Epithelial cell of esophagus (primary cell): ENCODE results near the gene GRIK3.

ENCODE experiments used
- DNase-seq: peaks from one replicate; pipeline ENCODE4 v3.0.0; 2010; ENCODE audit warnings: low read depth
- H3K4me3 ChIP-seq: 2 replicates; pipeline ENCODE4 v1.5.1; 2011; ENCODE audit warnings: mild to moderate bottlenecking, low read length, control low read depth
- TF ChIP-seq, protein P1 (sequence below): IDR thresholded peaks from 2 replicates; pipeline ENCODE4 v1.5.1; 2011; ENCODE audit warnings: low read depth, mild to moderate bottlenecking, low read length, control low read depth, inconsistent platforms; ENCODE audit not compliant: insufficient read depth; ENCODE audit errors: missing control alignments

Gene GRIK3

DNA sequence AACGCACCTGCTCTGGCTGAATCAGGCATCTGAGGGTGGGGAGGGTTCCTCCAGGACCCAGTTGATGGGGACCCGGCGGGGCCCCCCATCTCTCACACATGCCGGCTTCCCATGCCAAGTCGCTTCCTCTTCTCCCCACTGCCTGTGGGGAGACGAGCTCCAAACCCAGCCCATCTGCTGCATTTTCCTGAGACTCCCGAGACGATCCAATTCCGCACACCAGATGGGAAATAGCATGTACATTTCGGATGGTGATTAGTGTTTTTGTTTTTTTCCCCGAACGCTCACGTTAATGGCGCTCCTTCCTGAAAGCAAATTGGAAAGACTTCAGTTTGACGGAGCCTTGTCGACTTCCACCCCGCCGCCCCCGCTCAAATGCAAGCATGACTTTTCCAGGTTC is 13.2 kb upstream of the GRIK3 start:
- H3K4me3 ChIP-seq: no peak overlapping the region
- DNase-seq: no peak
- TF ChIP-seq, protein P1, sequence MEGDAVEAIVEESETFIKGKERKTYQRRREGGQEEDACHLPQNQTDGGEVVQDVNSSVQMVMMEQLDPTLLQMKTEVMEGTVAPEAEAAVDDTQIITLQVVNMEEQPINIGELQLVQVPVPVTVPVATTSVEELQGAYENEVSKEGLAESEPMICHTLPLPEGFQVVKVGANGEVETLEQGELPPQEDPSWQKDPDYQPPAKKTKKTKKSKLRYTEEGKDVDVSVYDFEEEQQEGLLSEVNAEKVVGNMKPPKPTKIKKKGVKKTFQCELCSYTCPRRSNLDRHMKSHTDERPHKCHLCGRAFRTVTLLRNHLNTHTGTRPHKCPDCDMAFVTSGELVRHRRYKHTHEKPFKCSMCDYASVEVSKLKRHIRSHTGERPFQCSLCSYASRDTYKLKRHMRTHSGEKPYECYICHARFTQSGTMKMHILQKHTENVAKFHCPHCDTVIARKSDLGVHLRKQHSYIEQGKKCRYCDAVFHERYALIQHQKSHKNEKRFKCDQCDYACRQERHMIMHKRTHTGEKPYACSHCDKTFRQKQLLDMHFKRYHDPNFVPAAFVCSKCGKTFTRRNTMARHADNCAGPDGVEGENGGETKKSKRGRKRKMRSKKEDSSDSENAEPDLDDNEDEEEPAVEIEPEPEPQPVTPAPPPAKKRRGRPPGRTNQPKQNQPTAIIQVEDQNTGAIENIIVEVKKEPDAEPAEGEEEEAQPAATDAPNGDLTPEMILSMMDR: no peak

DNA sequence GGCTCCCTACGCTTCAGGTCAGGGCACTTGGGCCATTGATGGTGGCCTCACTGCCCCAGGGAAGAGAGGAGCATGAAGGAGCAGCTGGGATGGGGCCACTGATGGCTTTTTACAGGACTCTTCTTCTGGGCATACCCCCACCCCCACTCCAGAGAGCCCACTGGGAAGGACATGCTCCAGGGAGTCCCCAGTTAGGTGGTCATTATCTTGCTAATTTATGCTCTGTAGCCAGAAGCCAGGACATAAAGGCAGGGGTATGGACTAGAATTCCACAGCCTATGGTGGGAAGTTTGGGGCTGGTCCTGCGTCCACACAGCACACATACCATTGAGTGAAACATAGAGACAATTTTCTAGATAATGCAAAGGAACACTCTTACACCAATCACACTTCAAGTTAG is 8.8 kb upstream of the GRIK3 start:
- no peak for DNase-seq
- H3K4me3 ChIP-seq: no peak overlapping the region
- TF ChIP-seq, protein P1: no peak

DNA sequence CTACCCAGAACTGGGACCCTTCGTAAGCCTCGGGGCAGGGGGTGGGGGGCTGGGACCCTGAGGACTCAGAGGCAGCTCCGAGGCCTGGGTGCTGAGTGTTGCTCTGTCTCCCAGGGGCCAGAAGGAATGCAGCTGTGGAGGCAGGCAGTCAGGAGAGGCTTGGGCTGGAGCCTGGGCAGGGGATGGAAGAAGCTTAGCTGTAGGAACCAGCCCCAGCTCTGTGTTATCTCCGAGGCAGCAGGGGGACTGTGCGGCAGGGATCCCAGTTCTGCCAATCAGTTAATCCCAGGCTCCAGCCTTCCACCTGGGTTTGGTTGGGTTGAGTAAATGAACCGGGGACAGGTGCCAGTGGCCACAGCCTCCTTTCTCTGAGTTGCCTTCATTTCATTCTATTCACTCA is 8.2 kb upstream of the GRIK3 start:
- TF ChIP-seq, protein P1: no peak
- H3K4me3 ChIP-seq: no peak overlapping the region
- DNase-seq: no peak

DNA sequence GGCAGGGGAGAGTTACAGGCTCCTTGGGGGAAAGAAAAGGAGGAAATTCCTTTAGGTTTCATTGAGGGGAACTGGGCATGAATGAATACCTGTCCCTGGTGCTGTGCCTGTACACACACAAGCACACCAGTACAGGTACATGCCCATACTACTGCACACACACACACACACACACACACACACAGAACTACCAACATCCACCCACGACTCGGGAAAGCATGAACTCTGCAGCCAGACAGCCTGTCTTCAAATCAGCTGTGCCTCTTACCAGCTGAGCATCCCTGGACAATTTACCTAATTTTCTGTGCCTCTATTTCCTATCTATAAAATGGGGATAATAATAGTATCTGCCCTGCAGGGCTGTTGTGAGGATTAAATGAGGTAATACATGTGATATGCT is 7.2 kb upstream of the GRIK3 start:
- no peak for DNase-seq
- TF ChIP-seq, protein P1: no peak

DNA sequence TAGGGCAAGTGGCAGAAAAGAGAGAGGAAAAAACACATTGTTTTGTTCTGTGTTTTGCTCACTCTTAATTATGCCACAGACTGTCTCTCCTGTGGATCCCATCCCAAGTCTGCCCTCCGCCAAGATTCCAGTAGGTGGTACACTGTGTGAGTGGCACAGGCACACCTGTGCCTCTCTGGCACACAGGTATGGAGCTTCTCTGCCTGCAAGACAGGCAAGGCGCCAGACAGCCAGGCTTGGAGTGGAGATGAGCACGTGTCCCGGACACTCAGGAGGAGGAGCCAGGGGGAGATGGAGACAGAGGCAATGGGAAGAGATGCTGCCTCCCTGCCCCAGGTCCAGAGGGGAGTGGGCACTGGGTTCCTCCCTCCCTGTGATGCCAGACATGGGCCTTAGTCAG is 6.5 kb upstream of the GRIK3 start:
- H3K4me3 ChIP-seq: no peak overlapping the region
- no peak for DNase-seq
- TF ChIP-seq, protein P1: no peak

More for the DNA sequence above, 7.2 kb upstream of the GRIK3 start:
- no peak overlapping the region for H3K4me3 ChIP-seq

DNA sequence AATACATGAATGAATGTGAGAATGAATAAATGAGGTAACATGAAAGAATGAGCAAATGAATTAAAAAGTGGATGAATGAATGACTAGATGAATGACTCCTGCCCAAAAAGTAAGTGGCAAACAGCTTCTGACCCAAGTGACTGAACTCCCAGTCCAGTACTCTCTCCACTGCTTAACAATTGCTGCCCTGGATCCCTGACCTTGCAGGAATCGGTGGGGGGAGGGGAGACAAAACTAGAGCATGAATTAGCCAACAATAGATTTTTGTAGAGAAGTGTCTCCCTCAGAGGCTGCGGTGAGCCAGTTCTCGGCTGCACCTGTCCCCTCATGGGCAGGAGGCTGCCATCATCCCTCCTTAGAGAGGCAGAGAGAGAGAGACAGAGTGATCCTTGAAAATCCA is 5.9 kb upstream of the GRIK3 start:
- TF ChIP-seq, protein P1: no peak
- DNase-seq: no peak

DNA sequence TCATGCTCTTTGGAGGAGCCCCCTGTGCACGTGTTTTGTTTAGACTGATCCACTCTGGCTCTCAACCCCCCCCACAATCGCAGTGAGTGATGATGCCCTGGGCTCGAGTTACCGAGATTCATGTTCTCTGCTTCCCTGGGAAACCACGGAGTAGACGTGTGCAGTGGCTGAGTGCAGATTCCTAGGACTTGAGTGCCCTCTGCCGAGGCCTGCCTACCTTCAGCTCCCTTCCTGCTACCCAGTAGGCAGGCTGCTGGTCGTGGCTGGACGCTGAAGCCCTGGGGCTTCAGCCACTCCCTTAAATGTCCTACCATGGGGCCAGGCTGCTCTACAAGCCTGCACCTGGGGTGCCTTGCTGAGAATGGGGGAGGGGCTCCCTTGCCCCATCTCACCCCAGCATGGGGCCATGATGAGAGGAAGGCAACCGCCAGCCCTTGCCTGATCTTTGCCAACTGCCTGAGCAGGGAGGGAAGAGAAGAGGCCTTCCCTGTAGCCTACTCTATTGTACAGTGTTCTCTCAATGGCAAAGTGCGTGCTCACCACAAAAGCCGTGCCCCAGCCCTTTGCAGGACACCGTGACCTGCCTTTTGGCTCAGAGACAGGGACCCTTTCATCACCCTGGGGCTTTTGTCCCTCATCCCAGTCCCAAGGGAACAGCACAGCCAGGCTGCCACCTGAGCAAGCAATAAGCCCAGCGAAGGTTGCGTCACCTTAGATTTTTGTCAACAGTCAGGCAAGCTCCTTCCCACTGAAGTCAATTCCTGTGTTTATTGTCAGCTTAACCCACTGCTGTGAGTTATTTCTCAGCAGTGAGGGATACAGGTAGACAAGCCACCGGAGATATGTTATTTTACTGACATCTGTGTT is 4.1 kb upstream of the GRIK3 start:
- H3K4me3 ChIP-seq: no peak overlapping the region
- peak; percentile 33 for DNase-seq
- TF ChIP-seq, protein P1: no peak

More for the DNA sequence above, 5.9 kb upstream of the GRIK3 start:
- H3K4me3 ChIP-seq: no peak overlapping the region
